ENCODE measurements around the gene DOCK7. TPM values are rescaled to one million over a fixed set of nuclear protein-coding genes. Genes with fewer than 3 reads are reported as not detected.

The DOCK7 gene
- total and polyA plus RNA-seq, 2 of the 13 experiments (the other 11 are each of a cell fraction or from before 2014, with no cell fraction given) = 45.7 to 67.2 TPM

DNA sequence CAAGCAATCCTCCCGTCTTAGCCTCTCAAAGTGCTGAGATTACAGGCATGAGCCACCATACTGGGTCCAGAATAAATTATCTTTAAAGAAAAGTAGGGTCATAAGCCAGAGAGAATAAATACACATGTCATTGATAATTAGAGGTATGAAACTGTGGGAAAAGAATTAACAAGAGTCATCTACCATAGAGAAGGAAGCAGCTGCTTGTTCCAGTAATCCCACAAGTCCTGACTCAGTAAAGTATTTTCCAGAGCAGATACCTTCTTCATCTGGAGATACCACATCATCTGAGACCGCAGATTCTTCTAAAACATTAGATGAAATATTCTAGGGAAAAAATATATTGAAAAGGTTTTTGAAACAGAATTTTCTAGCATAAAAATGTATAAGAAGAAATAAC, 195.7 kb downstream of the DOCK7 start:
- BruUV-seq (replicated peaks) = no TSS peak
- CTCF ChIA-PET (ENCODE audit: low intra/inter-chr PET ratio, low total read pairs) = no interaction called here
- POLR2A ChIA-PET = no interaction called here
- Histone ChIP-seq H3K9me3 (ENCODE audit: low read length) (no peaks in the 10 kb centered on the region), H3K4me1 (ENCODE audit: insufficient read depth, low read length) (no peaks in the 10 kb centered on the region), H3K4me3 (replicated peaks in 1 of 3; ENCODE audit: insufficient read depth in 1 of 3, low read depth in 2 of 3, low read length in 3 of 3) (no peak overlapping the region), H3K27me3 (ENCODE audit: control insufficient read depth in 1 of 2, insufficient read depth in 2 of 2, low read length in 2 of 2) (no peaks in the 10 kb centered on the region), H3K79me2 (ENCODE audit: insufficient read depth, low read length) (no peaks in the 10 kb centered on the region), H4K20me1 (ENCODE audit: insufficient read depth, low read length) (no peaks in the 10 kb centered on the region), H3K27ac (ENCODE audit: extremely low read length, insufficient read depth, low read length) (no peak overlapping the region), H2AFZ (ENCODE audit: low read length) (no peak overlapping the region), H3K9ac (ENCODE audit: insufficient read depth, low read depth, low read length) (no peak overlapping the region), H3K4me2 (ENCODE audit: low read depth, low read length) (no peak overlapping the region), H3K36me3 (replicated peaks in 1 of 2; ENCODE audit: control insufficient read depth in 1 of 2, insufficient read depth in 2 of 2, low read length in 2 of 2) (peaks cover 5 to 67% of the 10 kb centered on the region in 2 experiments)
- in situ Hi-C loops (cut with HindIII; ENCODE audit: extremely low pct_ligation_motif_present, low pct_unique_long_range_greater_than_20kb) (no loop called here), intact Hi-C loops (cut with micrococcal nuclease; ENCODE audit: unreplicated experiment) (no loop called here)
- WGBS (ENCODE audit: low lambda C conversion rate) = 96% methylated on average over 2 of the region's 2 CpGs
- FAIRE-seq (no peak), ATAC-seq (no peak), DNase-seq (ENCODE audit: low spot score) (no peak)
- TF ChIP-seq ZNF7 (CRISPR knock-in tag; IDR thresholded peaks at IDR 0.05) = no peak
- TF ChIP-seq, protein P1, sequence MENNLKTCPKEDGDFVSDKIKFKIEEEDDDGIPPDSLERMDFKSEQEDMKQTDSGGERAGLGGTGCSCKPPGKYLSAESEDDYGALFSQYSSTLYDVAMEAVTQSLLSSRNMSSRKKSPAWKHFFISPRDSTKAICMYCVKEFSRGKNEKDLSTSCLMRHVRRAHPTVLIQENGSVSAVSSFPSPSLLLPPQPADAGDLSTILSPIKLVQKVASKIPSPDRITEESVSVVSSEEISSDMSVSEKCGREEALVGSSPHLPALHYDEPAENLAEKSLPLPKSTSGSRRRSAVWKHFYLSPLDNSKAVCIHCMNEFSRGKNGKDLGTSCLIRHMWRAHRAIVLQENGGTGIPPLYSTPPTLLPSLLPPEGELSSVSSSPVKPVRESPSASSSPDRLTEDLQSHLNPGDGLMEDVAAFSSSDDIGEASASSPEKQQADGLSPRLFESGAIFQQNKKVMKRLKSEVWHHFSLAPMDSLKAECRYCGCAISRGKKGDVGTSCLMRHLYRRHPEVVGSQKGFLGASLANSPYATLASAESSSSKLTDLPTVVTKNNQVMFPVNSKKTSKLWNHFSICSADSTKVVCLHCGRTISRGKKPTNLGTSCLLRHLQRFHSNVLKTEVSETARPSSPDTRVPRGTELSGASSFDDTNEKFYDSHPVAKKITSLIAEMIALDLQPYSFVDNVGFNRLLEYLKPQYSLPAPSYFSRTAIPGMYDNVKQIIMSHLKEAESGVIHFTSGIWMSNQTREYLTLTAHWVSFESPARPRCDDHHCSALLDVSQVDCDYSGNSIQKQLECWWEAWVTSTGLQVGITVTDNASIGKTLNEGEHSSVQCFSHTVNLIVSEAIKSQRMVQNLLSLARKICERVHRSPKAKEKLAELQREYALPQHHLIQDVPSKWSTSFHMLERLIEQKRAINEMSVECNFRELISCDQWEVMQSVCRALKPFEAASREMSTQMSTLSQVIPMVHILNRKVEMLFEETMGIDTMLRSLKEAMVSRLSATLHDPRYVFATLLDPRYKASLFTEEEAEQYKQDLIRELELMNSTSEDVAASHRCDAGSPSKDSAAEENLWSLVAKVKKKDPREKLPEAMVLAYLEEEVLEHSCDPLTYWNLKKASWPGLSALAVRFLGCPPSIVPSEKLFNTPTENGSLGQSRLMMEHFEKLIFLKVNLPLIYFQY (CRISPR knock-in tag; IDR thresholded peaks at IDR 0.05; ENCODE audit: borderline replicate concordance) = no peak
- TF ChIP-seq, protein P2, sequence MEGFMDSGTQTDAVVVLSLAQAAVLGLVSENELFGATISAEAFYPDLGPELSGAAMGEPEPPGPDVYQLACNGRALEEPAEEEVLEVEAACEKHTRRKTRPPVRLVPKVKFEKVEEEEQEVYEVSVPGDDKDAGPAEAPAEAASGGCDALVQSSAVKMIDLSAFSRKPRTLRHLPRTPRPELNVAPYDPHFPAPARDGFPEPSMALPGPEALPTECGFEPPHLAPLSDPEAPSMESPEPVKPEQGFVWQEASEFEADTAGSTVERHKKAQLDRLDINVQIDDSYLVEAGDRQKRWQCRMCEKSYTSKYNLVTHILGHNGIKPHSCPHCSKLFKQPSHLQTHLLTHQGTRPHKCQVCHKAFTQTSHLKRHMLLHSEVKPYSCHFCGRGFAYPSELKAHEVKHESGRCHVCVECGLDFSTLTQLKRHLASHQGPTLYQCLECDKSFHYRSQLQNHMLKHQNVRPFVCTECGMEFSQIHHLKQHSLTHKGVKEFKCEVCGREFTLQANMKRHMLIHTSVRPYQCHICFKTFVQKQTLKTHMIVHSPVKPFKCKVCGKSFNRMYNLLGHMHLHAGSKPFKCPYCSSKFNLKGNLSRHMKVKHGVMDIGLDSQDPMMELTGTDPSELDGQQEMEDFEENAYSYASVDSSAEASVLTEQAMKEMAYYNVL (CRISPR knock-in tag; IDR thresholded peaks at IDR 0.05; ENCODE audit: borderline replicate concordance) = no peak
- no peak for TF ChIP-seq ZNF431 (CRISPR knock-in tag; IDR thresholded peaks at IDR 0.05; ENCODE audit: borderline replicate concordance, low read depth)
- TF ChIP-seq, protein P3, sequence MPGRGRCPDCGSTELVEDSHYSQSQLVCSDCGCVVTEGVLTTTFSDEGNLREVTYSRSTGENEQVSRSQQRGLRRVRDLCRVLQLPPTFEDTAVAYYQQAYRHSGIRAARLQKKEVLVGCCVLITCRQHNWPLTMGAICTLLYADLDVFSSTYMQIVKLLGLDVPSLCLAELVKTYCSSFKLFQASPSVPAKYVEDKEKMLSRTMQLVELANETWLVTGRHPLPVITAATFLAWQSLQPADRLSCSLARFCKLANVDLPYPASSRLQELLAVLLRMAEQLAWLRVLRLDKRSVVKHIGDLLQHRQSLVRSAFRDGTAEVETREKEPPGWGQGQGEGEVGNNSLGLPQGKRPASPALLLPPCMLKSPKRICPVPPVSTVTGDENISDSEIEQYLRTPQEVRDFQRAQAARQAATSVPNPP (CRISPR knock-in tag; IDR thresholded peaks at IDR 0.05) = no peak
- TF ChIP-seq KLF6 (CRISPR knock-in tag; IDR thresholded peaks at IDR 0.05) = no peak
- no peak for TF ChIP-seq ZNF10 (CRISPR knock-in tag; IDR thresholded peaks at IDR 0.05; ENCODE audit: borderline replicate concordance, low read depth)
- TF ChIP-seq NCOA5 (CRISPR knock-in tag; IDR thresholded peaks at IDR 0.05) = no peak
- no peak for TF ChIP-seq HES4 (CRISPR knock-in tag; IDR thresholded peaks at IDR 0.05; ENCODE audit: borderline replicate concordance)
- no peak for TF ChIP-seq NKX3-1 (CRISPR knock-in tag; IDR thresholded peaks at IDR 0.05)
- TF ChIP-seq CCDC6 (CRISPR knock-in tag; IDR thresholded peaks at IDR 0.05) = no peak
- TF ChIP-seq, protein P4, sequence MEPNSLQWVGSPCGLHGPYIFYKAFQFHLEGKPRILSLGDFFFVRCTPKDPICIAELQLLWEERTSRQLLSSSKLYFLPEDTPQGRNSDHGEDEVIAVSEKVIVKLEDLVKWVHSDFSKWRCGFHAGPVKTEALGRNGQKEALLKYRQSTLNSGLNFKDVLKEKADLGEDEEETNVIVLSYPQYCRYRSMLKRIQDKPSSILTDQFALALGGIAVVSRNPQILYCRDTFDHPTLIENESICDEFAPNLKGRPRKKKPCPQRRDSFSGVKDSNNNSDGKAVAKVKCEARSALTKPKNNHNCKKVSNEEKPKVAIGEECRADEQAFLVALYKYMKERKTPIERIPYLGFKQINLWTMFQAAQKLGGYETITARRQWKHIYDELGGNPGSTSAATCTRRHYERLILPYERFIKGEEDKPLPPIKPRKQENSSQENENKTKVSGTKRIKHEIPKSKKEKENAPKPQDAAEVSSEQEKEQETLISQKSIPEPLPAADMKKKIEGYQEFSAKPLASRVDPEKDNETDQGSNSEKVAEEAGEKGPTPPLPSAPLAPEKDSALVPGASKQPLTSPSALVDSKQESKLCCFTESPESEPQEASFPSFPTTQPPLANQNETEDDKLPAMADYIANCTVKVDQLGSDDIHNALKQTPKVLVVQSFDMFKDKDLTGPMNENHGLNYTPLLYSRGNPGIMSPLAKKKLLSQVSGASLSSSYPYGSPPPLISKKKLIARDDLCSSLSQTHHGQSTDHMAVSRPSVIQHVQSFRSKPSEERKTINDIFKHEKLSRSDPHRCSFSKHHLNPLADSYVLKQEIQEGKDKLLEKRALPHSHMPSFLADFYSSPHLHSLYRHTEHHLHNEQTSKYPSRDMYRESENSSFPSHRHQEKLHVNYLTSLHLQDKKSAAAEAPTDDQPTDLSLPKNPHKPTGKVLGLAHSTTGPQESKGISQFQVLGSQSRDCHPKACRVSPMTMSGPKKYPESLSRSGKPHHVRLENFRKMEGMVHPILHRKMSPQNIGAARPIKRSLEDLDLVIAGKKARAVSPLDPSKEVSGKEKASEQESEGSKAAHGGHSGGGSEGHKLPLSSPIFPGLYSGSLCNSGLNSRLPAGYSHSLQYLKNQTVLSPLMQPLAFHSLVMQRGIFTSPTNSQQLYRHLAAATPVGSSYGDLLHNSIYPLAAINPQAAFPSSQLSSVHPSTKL (CRISPR knock-in tag; IDR thresholded peaks at IDR 0.05) = no peak
- no peak for TF ChIP-seq MBD4 (IDR thresholded peaks at IDR 0.05; ENCODE audit: borderline replicate concordance, low read length)

Data from HepG2 (cell line).